Ovary (tissue), 3 donors: ENCODE results near the gene FTCD.

Experiments used
- CTCF ChIP-seq, 3 donors: fragments of 450-650 bp in 2 of 3; fragments of 200-600 bp in 1 of 3; IDR thresholded peaks; one replicate each; pipeline versions ENCODE4 v1.5.1 to v1.8.0; 2016 to 2022; ENCODE audit warnings: antibody characterized with exemption in 3 of 3, mild to moderate bottlenecking in 1 of 3
- EP300 ChIP-seq: sonication (generic); formaldehyde crosslinking; IDR thresholded peaks from one replicate; pipeline ENCODE4 v1.6.1; 2017; ENCODE audit warnings: antibody characterized with exemption
- POLR2A ChIP-seq: fragments of 450-650 bp; IDR thresholded peaks from one replicate; pipeline ENCODE4 v1.6.1; 2017; ENCODE audit warnings: antibody characterized with exemption, mild to moderate bottlenecking, moderate library complexity
- donor health status: DM: no; HTN: no; CAD: no.

DNA sequence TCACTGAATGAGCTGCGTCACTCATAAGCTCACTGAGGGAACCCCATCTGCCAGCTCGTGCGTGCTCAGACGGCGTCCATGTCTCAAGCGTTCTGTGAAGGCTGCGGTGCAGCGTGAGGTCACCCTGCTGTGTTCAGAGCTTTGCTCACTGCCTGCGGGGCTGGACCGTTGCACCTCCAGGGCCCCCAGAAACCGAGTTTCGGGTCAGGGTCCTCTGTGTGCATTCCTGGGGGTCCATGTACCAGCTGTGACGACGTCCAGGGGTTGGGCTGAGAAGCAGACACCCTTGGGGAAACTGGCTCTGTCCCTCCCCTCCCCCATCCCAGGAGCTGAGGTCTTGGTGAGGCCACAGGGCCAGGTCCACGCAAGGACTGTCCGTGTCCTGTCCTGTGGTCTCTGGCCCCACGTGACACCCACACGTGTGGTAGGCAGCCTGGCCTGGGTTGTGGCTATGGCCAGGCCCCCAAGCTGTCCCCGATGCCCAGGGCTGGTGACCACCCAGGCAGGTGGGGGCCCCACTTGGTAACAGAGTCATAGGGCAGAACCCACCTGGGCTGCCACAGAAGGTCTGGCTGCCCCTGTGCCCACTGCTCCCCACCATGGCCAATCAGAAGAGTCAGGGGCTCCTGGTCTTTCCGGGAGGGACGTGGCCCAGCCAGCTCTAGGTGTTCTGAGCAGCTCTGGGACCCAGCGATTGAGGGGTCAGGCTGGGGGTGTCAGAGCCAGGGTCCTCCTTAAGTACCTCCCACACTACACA lies 24.4 kb downstream of the FTCD start:
- TF ChIP-seq CTCF (IDR thresholded peaks at IDR 0.05) (no peak), POLR2A (no peak), EP300 (no peak)
